A549 (cell line): ENCODE results near the gene ZFP92.

ENCODE experiments used
- CEBPB ChIP-seq, 2 experiments: fragments of >200 bp in 1 of 2; sonication (Bioruptor Twin) in 1 of 2; formaldehyde crosslinking in 1 of 2; IDR thresholded peaks; 2 replicates each; pipeline ENCODE4 v1.6.1; 2012 to 2016
- CTCF ChIP-seq: fragments of >200 bp; sonication (Bioruptor Twin); formaldehyde crosslinking; IDR thresholded peaks from 3 replicates; pipeline ENCODE4 v1.5.1; 2016

GRCh38 chrX:153370293-153371055 is 40.8 kb upstream of the ZFP92 start:
- TF ChIP-seq CTCF (no peak), CEBPB (IDR thresholded peaks at IDR 0.05) (no peak)
